A549 (cell line): Measurements from ENCODE around the gene ERICH2. TPM values are rescaled to one million over a fixed set of nuclear protein-coding genes. Genes with fewer than 3 reads are reported as not detected.

Experiments used
- ATAC-seq, 2 experiments: fragments of 200-7000 bp in 1 of 2; fragments of >200 bp in 1 of 2; cut with Nextera tagmentation in 1 of 2; cut with Tn5 transposase in 1 of 2; 3 replicates each; pipeline versions ENCODE4 v1.8.0 to v1.9.1; 2018 to 2020; ENCODE audit warnings: mild to moderate bottlenecking in 1 of 2, moderate library complexity in 1 of 2
- CTCF ChIA-PET: fragments of 300-600 bp; sonication (Branson Sonifier 250); formaldehyde crosslinking; extraction: SDS; loops from one replicate; lab custom pipeline; 2021; ENCODE audit warnings: antibody characterized with exemption, inconsistent platforms; lab: Yijun Ruan, JAX
- POLR2A ChIA-PET: fragments of 350-600 bp; formaldehyde crosslinking; extraction: SDS; loops from one replicate; lab custom pipeline; 2021; ENCODE audit warnings: antibody characterized with exemption, inconsistent platforms; lab: Yijun Ruan, JAX
- DNase-seq, 2 experiments: peaks; one replicate each; pipeline versions ENCODE4 v3.0.0 to v3.0.0-alpha.2; 2011 to 2016; ENCODE audit warnings: low read depth in 1 of 2, low spot score in 1 of 2
- FAIRE-seq: peaks from 2 replicates; lab custom pipeline; 2011; peaks lifted over from hg19 to GRCh38; lab: Jason Lieb, UNC
- H3K27ac ChIP-seq, 2 experiments: fragments of >200 bp; sonication (Bioruptor Twin); formaldehyde crosslinking; 3 replicates each; pipeline ENCODE4 v1.5.1; 2016 to 2017
- H3K4me1 ChIP-seq: fragments of >200 bp; sonication (Bioruptor Twin); formaldehyde crosslinking; 3 replicates; pipeline ENCODE4 v1.6.1; 2016
- H3K4me2 ChIP-seq: fragments of >200 bp; sonication (Bioruptor Twin); formaldehyde crosslinking; 3 replicates; pipeline ENCODE4 v1.6.1; 2016
- H3K4me3 ChIP-seq: fragments of >200 bp; sonication (Bioruptor Twin); formaldehyde crosslinking; 3 replicates; pipeline ENCODE4 v1.5.1; 2016
- H3K9me3 ChIP-seq: fragments of >200 bp; sonication (Bioruptor Twin); formaldehyde crosslinking; 3 replicates; pipeline ENCODE4 v1.6.1; 2016
- CBX2 ChIP-seq: fragments of 200-600 bp; sonication (generic); IDR thresholded peaks from 2 replicates; pipeline ENCODE4 v1.6.1; 2016; ENCODE audit warnings: low read depth, mild to moderate bottlenecking, borderline replicate concordance
- CBX8 ChIP-seq: fragments of 200-600 bp; sonication (generic); IDR thresholded peaks from 2 replicates; pipeline ENCODE4 v1.6.1; 2016
- CEBPB ChIP-seq, 2 experiments: fragments of >200 bp in 1 of 2; sonication (Bioruptor Twin) in 1 of 2; formaldehyde crosslinking in 1 of 2; IDR thresholded peaks; 2 replicates each; pipeline ENCODE4 v1.6.1; 2012 to 2016
- EHMT2 ChIP-seq: fragments of 200-600 bp; sonication (generic); IDR thresholded peaks from 2 replicates; pipeline ENCODE4 v1.6.1; 2016; ENCODE audit warnings: antibody characterized with exemption, low read depth, mild to moderate bottlenecking, moderate library complexity
- FOSL2 ChIP-seq, 2 experiments: fragments of 450-650 bp in 1 of 2; fragments of >200 bp in 1 of 2; sonication (Bioruptor Twin) in 1 of 2; formaldehyde crosslinking; IDR thresholded peaks; 2 replicates each; pipeline versions ENCODE4 v1.5.0 to v1.6.1; 2016 to 2020; ENCODE audit warnings: mild to moderate bottlenecking in 1 of 2, moderate library complexity in 1 of 2
- HDAC2 ChIP-seq: fragments of 200-600 bp; sonication (generic); IDR thresholded peaks from 2 replicates; pipeline ENCODE4 v1.6.1; 2016
- HES2 ChIP-seq: fragments of >200 bp; sonication (Bioruptor Twin); formaldehyde crosslinking; IDR thresholded peaks from 2 replicates; pipeline ENCODE4 v1.6.1; 2016
- HOXB13 ChIP-seq: fragments of 250-450 bp; sonication (Bioruptor Pico); IDR thresholded peaks from 2 replicates; pipeline ENCODE4 v1.5.0; 2020; ENCODE audit warnings: low read depth, mild to moderate bottlenecking, moderate library complexity
- RAD21 ChIP-seq, 2 experiments: fragments of >200 bp in 1 of 2; sonication (Bioruptor Twin) in 1 of 2; formaldehyde crosslinking in 1 of 2; IDR thresholded peaks in 1 of 2; conservative IDR thresholded peaks in 1 of 2; 2 replicates in 1 of 2; 3 replicates in 1 of 2; pipeline ENCODE4 v1.6.1; 2012 to 2018; ENCODE audit warnings: inconsistent platforms in 1 of 2
- REST ChIP-seq: fragments of 200-600 bp; sonication (generic); IDR thresholded peaks from 2 replicates; pipeline ENCODE4 v1.6.1; 2016; ENCODE audit warnings: antibody characterized with exemption, mild to moderate bottlenecking, moderate library complexity
- RFX5 ChIP-seq: fragments of 450-650 bp; IDR thresholded peaks from 2 replicates; pipeline ENCODE4 v1.7.1; 2014; ENCODE audit warnings: antibody characterized with exemption, mild to moderate bottlenecking, moderate library complexity
- SMC3 ChIP-seq: fragments of >200 bp; sonication (Bioruptor Twin); formaldehyde crosslinking; IDR thresholded peaks from 3 replicates; pipeline ENCODE4 v1.6.1; 2018; ENCODE audit warnings: inconsistent platforms
- TP53 ChIP-seq: fragments of 250-450 bp; sonication (Bioruptor Pico); IDR thresholded peaks from 2 replicates; pipeline ENCODE4 v1.5.0; 2021; ENCODE audit warnings: mild to moderate bottlenecking, moderate library complexity
- WGBS: methylation state at CpG from one replicate; pipeline ENCODE4 v1.1.6; 2017; ENCODE audit errors: missing lambda C conversion rate; 5-methylcytosine and 5-hydroxymethylcytosine counted together
- polyA plus RNA-seq, 4 experiments: library from polyadenylated mRNA; depleted of rRNA in 3 of 4; stranded (reverse); fragments of >200 nt; fragmentation: RNase III in 1 of 4; extraction: RNeasy Plus Mini Kit Qiagen cat#74134 plus additional on column Dnase treatment in 1 of 4; gene quantifications; 2 replicates in 3 of 4; 3 replicates in 1 of 4; pipeline ENCODE4 v1.2.3, GENCODE V29; 2011 to 2017
- TF ChIP-seq, protein P1 (sequence below): fragments of 150-350 bp; IDR thresholded peaks from 2 replicates; pipeline ENCODE4 v1.6.1; 2014; ENCODE audit warnings: low read depth, mild to moderate bottlenecking, low read length
- TF ChIP-seq, protein P2 (sequence below): fragments of >200 bp; sonication (Bioruptor Twin); formaldehyde crosslinking; IDR thresholded peaks from 3 replicates; pipeline ENCODE4 v1.6.1; 2016

The ERICH2 gene
- polyA plus RNA-seq, 2 of the 4 experiments (the other 2 are of a cell fraction): not detected

GRCh38 chr2:170743530-170744239 is 26.5 kb upstream of the ERICH2 start:
- 46% methylated on average over 7 of the region's 8 CpGs for WGBS
- Histone ChIP-seq H3K27ac (0 out of 6 replicates have a peak overlapping the region, but pooled peaks of 1 of the 2 experiments have one; percentile 32), H3K4me2 (peak overlapping the region; percentile 31; the same call in 2 of the 3 replicates)
- TF ChIP-seq TP53 (CRISPR knock-in tag): no peak
- no peak for TF ChIP-seq FOSL2 (IDR thresholded peaks at IDR 0.05)
- TF ChIP-seq FOSL2 (CRISPR knock-in tag; IDR thresholded peaks at IDR 0.05): no peak
- TF ChIP-seq SMC3: no peak
- TF ChIP-seq EHMT2: no peak
- TF ChIP-seq HOXB13: no peak
- TF ChIP-seq, protein P1, sequence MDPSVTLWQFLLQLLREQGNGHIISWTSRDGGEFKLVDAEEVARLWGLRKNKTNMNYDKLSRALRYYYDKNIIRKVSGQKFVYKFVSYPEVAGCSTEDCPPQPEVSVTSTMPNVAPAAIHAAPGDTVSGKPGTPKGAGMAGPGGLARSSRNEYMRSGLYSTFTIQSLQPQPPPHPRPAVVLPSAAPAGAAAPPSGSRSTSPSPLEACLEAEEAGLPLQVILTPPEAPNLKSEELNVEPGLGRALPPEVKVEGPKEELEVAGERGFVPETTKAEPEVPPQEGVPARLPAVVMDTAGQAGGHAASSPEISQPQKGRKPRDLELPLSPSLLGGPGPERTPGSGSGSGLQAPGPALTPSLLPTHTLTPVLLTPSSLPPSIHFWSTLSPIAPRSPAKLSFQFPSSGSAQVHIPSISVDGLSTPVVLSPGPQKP: no peak
- TF ChIP-seq, protein P2, sequence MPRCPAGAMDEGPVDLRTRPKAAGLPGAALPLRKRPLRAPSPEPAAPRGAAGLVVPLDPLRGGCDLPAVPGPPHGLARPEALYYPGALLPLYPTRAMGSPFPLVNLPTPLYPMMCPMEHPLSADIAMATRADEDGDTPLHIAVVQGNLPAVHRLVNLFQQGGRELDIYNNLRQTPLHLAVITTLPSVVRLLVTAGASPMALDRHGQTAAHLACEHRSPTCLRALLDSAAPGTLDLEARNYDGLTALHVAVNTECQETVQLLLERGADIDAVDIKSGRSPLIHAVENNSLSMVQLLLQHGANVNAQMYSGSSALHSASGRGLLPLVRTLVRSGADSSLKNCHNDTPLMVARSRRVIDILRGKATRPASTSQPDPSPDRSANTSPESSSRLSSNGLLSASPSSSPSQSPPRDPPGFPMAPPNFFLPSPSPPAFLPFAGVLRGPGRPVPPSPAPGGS: no peak
- no peak for TF ChIP-seq CBX8
- TF ChIP-seq RFX5: no peak
- no peak for TF ChIP-seq CBX2
- TF ChIP-seq HDAC2: no peak
- no peak for TF ChIP-seq RAD21 (conservative IDR thresholded peaks at IDR 0.05 in 1 of 2, IDR thresholded peaks at IDR 0.05 in 1 of 2)
- TF ChIP-seq REST: no peak
- TF ChIP-seq, all 56 proteins: peak for 0
- Histone ChIP-seq H3K9me3 (no peaks in the 10 kb centered on the region), H3K4me3 (no peak overlapping the region), H3K4me1 (peaks cover 9% of the 10 kb centered on the region; the same call in 1 of the 3 replicates)
- DNase-seq: no peak
- ATAC-seq: no peak
- POLR2A ChIA-PET: no interaction called here
- CTCF ChIA-PET: interaction anchor here (0.9 kb wide), 1 partner anchor 28 kb away, joined by 3 read pairs; no protein-coding TSS in a partner anchor
- FAIRE-seq: no peak

GRCh38 chr2:170744248-170745002 is 25.8 kb upstream of the ERICH2 start:
- H3K9me3 ChIP-seq: no peaks in the 10 kb centered on the region
- FAIRE-seq (no peak), ATAC-seq (no peak), DNase-seq (peak in 1 of 2 experiments; percentile 27)
- H3K4me1 ChIP-seq: peaks cover 2% of the 10 kb centered on the region; the same call in 1 of the 3 replicates
- ChIA-PET CTCF (interaction anchor here (0.9 kb wide), 1 partner anchor 29 kb away, joined by 3 read pairs; no protein-coding TSS in a partner anchor), POLR2A (no interaction called here)
- WGBS: 52% methylated on average over 14 of the region's 14 CpGs
- 0 out of 6 replicates have a peak overlapping the region, but pooled peaks of 1 of the 2 experiments have one; percentile 32 for H3K27ac ChIP-seq
- peak; percentile 88 to 94 for TF ChIP-seq CEBPB (IDR thresholded peaks at IDR 0.05)
- no peak for TF ChIP-seq CBX8
- peak; percentile 77 for TF ChIP-seq HES2
- H3K4me2 ChIP-seq: peak overlapping the region; percentile 31; the same call in 2 of the 3 replicates
- H3K4me3 ChIP-seq: no peak overlapping the region
